Measurements from ENCODE around the gene DPP7.
"Not testable (repeated sequence)": the region's sequence is repeated elsewhere in the genome, so short reads cannot be mapped to it uniquely, and the experiment has no call there.

Gene DPP7

GRCh38 chr9:137069508-137070091, 44.9 kb downstream of the DPP7 start:
- no peak for DNase-seq

GRCh38 chr9:137068539-137069507, 45.7 kb downstream of the DPP7 start:
- no peak for DNase-seq

DNA sequence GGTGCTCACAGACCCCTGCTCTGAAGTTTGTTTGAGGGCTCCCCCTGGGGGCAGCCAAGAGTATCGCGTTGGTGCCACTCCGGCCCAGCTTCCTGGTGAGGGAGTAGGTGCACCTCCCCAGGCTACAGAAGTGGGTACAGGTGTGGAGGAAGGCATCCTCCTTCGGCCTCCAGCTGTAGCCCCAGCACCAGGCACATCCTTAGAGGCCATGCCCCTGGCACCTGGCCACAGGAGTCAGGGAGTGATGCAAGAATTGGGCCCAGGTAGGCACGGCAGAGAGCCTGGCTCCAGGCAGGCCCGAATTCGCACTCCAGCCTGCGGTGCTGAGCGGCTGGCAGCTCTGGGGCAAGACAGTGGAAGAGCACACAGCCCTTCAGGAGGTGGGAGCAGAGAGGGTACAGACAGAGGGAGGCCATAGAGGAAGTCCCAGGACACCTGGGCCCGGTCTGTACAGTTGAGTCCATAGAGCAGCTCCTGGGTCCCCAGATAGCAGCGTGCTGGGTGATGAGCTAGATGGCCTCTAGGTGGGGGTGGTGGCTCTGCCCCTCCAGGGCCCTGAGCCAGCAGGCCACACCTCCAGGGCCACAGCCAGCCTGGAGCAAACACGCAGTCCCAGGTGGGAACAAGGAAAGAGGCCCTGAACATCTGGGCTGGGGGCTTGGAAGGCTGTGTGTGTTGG, 46.5 kb downstream of the DPP7 start:
- peak; percentile 47 to 72 for DNase-seq

- DNase-seq: no peak
These were observed 48.3 kb downstream of the DPP7 start for GRCh38 chr9:137066096-137066861.

GRCh38 chr9:137065336-137065967, 49.1 kb downstream of the DPP7 start:
- DNase-seq: no peak

GRCh38 chr9:137064880-137065164, 49.7 kb downstream of the DPP7 start:
- DNase-seq: no peak

DNA sequence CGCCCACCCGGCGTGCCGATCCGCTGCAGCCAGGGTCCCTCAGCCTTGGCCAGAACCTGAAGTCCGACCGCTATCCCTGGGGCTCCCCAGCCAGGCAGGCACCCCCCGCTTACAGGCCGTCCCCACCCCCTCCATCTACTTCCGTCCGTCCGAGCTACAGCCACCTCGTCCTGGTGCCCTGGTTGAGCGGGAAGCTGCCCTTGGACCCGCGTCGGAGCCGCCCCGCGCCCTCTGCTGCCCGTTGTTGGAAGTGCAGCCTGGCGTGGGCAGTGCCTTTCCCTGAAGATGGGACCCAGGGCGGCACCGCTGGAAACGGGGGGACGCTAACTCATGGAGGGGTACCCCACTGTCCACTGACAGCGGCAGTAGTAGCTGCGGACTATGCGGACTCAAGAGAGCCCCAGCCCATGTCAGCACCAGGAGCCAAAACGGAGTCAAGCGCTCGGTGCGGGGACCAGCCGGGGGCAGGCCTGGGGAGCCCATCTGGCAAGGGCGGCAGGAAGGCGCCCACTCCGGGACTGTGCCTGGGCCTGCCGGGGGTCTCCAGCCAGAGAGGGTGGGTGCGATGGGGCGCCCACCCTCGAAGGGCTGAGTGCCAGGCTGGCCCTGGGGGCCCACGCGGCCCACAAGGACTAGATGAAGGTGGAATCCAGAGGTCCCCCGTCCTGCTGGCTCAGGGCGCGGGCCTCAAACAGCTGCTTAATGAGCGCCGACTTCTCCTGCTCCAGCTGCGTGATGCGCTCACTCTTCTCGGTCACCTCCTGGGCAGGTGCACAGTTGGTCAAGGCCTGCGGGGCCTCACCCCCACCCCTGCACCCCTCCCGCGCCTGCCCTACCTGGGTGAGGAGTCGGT, 50.3 kb downstream of the DPP7 start:
- DNase-seq: peak in 1 of 2 experiments; percentile 26

GRCh38 chr9:137063311-137064026, 51.1 kb downstream of the DPP7 start:
- no peak for DNase-seq

GRCh38 chr9:137062798-137063197, 51.7 kb downstream of the DPP7 start:
- not testable (repeated sequence) for DNase-seq

GRCh38 chr9:137062384-137062783, 52.1 kb downstream of the DPP7 start:
- DNase-seq: no peak
